Naive thymus-derived CD4-positive, alpha-beta T cell (primary cell): ENCODE data around the gene MGLL. TPM values are rescaled to one million over a fixed set of nuclear protein-coding genes. Genes with fewer than 3 reads are reported as not detected.

Source experiments
- ATAC-seq: fragments of 150-1000 bp; cut with Tn5 transposase; 2 replicates; pipeline ENCODE4 v1.10.0; 2021; ENCODE audit warnings: mild to moderate bottlenecking, moderate library complexity
- CTCF ChIA-PET: fragments of 350-600 bp; sonication (Branson Sonifier 250); formaldehyde crosslinking; loops from one replicate; lab custom pipeline; 2021; ENCODE audit warnings: antibody characterized with exemption; lab: Charles Lee
- POLR2A ChIA-PET: fragments of 350-600 bp; sonication (Branson Sonifier 250); formaldehyde crosslinking; loops from one replicate; lab custom pipeline; 2021; ENCODE audit warnings: antibody characterized with exemption, inconsistent platforms; lab: Charles Lee
- DNase-seq, 9 donors: peaks; one replicate each; pipeline versions ENCODE4 v3.0.0 to v3.0.0-alpha.2; 2020 to 2022; ENCODE audit warnings: mixed read lengths in 1 of 9
- H3K27ac ChIP-seq: one replicate; pipeline ENCODE4 v1.7.0; 2013; ENCODE audit warnings: mild to moderate bottlenecking, low read depth, low read length, moderate library complexity
- H3K27me3 ChIP-seq, 2 donors: one replicate each; pipeline ENCODE4 v1.7.0; 2013; ENCODE audit warnings: low read length in 2 of 2, mild to moderate bottlenecking in 2 of 2, moderate library complexity in 2 of 2; ENCODE audit not compliant: control insufficient read depth in 2 of 2, insufficient read depth in 2 of 2
- H3K36me3 ChIP-seq, 3 experiments: 1 replicate in 2 of 3; 2 replicates in 1 of 3; pipeline ENCODE4 v1.7.0; 2013; ENCODE audit warnings: low read length in 3 of 3, mild to moderate bottlenecking in 3 of 3, moderate library complexity in 1 of 3; ENCODE audit not compliant: insufficient read depth in 3 of 3, control insufficient read depth in 2 of 3
- H3K4me1 ChIP-seq, 2 donors: one replicate each; pipeline ENCODE4 v1.7.0; 2013; ENCODE audit warnings: low read length in 2 of 2, mild to moderate bottlenecking in 2 of 2, moderate library complexity in 1 of 2; ENCODE audit not compliant: control insufficient read depth in 2 of 2, insufficient read depth in 2 of 2
- H3K4me3 ChIP-seq: 2 replicates; pipeline ENCODE4 v1.7.0; 2013; ENCODE audit warnings: mild to moderate bottlenecking, low read length
- H3K9me3 ChIP-seq, 3 experiments: 1 replicate in 2 of 3; 2 replicates in 1 of 3; pipeline ENCODE4 v1.7.0; 2013; ENCODE audit warnings: low read length in 3 of 3; ENCODE audit not compliant: control insufficient read depth in 2 of 3
- H3K27ac Mint-ChIP-seq, 9 donors: one replicate each; pipeline ENCODE4 v1.8.0; 2020 to 2022; ENCODE audit warnings: mixed read lengths in 9 of 9, mild to moderate bottlenecking in 8 of 9, moderate library complexity in 5 of 9, inconsistent platforms in 2 of 9
- H3K27me3 Mint-ChIP-seq, 5 donors: one replicate each; pipeline ENCODE4 v1.8.0; 2021 to 2022; ENCODE audit warnings: mixed read lengths in 5 of 5, mild to moderate bottlenecking in 1 of 5
- H3K36me3 Mint-ChIP-seq, 5 donors: one replicate each; pipeline ENCODE4 v1.8.0; 2020 to 2022; ENCODE audit warnings: mixed read lengths in 5 of 5, mild to moderate bottlenecking in 3 of 5, inconsistent platforms in 1 of 5
- H3K4me1 Mint-ChIP-seq, 7 donors: one replicate each; pipeline ENCODE4 v1.8.0; 2020 to 2022; ENCODE audit warnings: mixed read lengths in 7 of 7, mild to moderate bottlenecking in 3 of 7, inconsistent platforms in 1 of 7
- H3K4me3 Mint-ChIP-seq, 10 donors: one replicate each; pipeline ENCODE4 v1.8.0; 2020 to 2022; ENCODE audit warnings: mild to moderate bottlenecking in 10 of 10, mixed read lengths in 10 of 10, moderate library complexity in 6 of 10, inconsistent platforms in 2 of 10
- H3K9me3 Mint-ChIP-seq, 11 donors: one replicate each; pipeline ENCODE4 v1.8.0; 2020 to 2022; ENCODE audit warnings: mixed read lengths in 11 of 11, mild to moderate bottlenecking in 4 of 11, inconsistent platforms in 1 of 11, moderate library complexity in 1 of 11
- intact Hi-C, 2 donors: fragments of 100-400 bp; cut with micrococcal nuclease; formaldehyde crosslinking; loops; one replicate each; pipeline ENCODE4 v1.15.1; 2023
- polyA plus RNA-seq, 2 donors: library from polyadenylated mRNA; unstranded; fragments of 300-500 nt; fragmentation: Illumina TruSeq; gene quantifications; one replicate each; pipeline ENCODE4 v1.2.3, GENCODE V29; 2021
- total RNA-seq, 6 experiments: library from RNA in 5 of 6; stranded (reverse) in 5 of 6; gene quantifications; 1 replicate in 5 of 6; 2 replicates in 1 of 6; pipeline ENCODE4 v1.2.3 and lab custom pipeline; 2021 to 2026

The MGLL gene
- total and polyA plus RNA-seq, 7 experiments from 2014 or later, result 1.0 to 6.0 (median 2.1) TPM; not detected in 2

GRCh38 chr3:127849368-127849767 lies 27.1 kb upstream of the MGLL start:
- CTCF ChIA-PET, result no interaction called here
- Histone ChIP-seq H3K4me1 (no peaks in the 10 kb centered on the region), H3K27ac (no peak overlapping the region), H3K36me3 (no peaks in the 10 kb centered on the region), H3K27me3 (no peaks in the 10 kb centered on the region), H3K9me3 (no peaks in the 10 kb centered on the region), H3K4me3 (no peak overlapping the region)
- ATAC-seq (no peak), DNase-seq (no peak)
- no peaks in the 10 kb centered on the region for H3K9me3 Mint-ChIP-seq
- H3K36me3 Mint-ChIP-seq, result no peaks in the 10 kb centered on the region
- H3K4me1 Mint-ChIP-seq, result peaks cover 0 to 5% (median 0%) of the 10 kb centered on the region in 7 donors
- intact Hi-C loops, result no loop called here
- H3K27me3 Mint-ChIP-seq, result peaks cover 5 to 20% (median 13%) of the 10 kb centered on the region in 5 donors
- POLR2A ChIA-PET, result no interaction called here
- no peak overlapping the region for H3K27ac Mint-ChIP-seq
- H3K4me3 Mint-ChIP-seq, result no peak overlapping the region

GRCh38 chr3:127848131-127849129 lies 26.1 kb upstream of the MGLL start:
- Mint-ChIP-seq H3K4me3 (no peak overlapping the region), H3K9me3 (no peaks in the 10 kb centered on the region), H3K27me3 (peaks cover 5 to 20% (median 13%) of the 10 kb centered on the region in 5 donors), H3K27ac (no peak overlapping the region), H3K4me1 (peaks cover 0 to 5% (median 0%) of the 10 kb centered on the region in 7 donors), H3K36me3 (no peaks in the 10 kb centered on the region)
- Histone ChIP-seq H3K4me3 (no peak overlapping the region), H3K9me3 (no peaks in the 10 kb centered on the region), H3K4me1 (no peaks in the 10 kb centered on the region), H3K27me3 (no peaks in the 10 kb centered on the region), H3K27ac (no peak overlapping the region), H3K36me3 (no peaks in the 10 kb centered on the region)
- ChIA-PET CTCF (no interaction called here), POLR2A (no interaction called here)
- intact Hi-C loops, result no loop called here
- no peak for DNase-seq
- no peak for ATAC-seq

GRCh38 chr3:127847236-127847720 lies 25.0 kb upstream of the MGLL start:
- H3K4me3 ChIP-seq, result no peak overlapping the region
- Mint-ChIP-seq H3K9me3 (no peaks in the 10 kb centered on the region), H3K27me3 (peaks cover 5 to 20% (median 13%) of the 10 kb centered on the region in 5 donors), H3K4me1 (peaks cover 0 to 5% (median 0%) of the 10 kb centered on the region in 7 donors), H3K27ac (no peak overlapping the region), H3K4me3 (no peak overlapping the region), H3K36me3 (no peaks in the 10 kb centered on the region)
- intact Hi-C loops, result no loop called here
- H3K4me1 ChIP-seq, result no peaks in the 10 kb centered on the region
- CTCF ChIA-PET, result no interaction called here
- POLR2A ChIA-PET, result no interaction called here
- DNase-seq (no peak), ATAC-seq (no peak)
- H3K9me3 ChIP-seq, result no peaks in the 10 kb centered on the region
- H3K27me3 ChIP-seq, result no peaks in the 10 kb centered on the region
- no peaks in the 10 kb centered on the region for H3K36me3 ChIP-seq
- no peak overlapping the region for H3K27ac ChIP-seq

GRCh38 chr3:127846576-127846975 lies 24.3 kb upstream of the MGLL start:
- POLR2A ChIA-PET, result no interaction called here
- Histone ChIP-seq H3K27ac (no peak overlapping the region), H3K36me3 (no peaks in the 10 kb centered on the region), H3K9me3 (no peaks in the 10 kb centered on the region), H3K27me3 (no peaks in the 10 kb centered on the region), H3K4me1 (no peaks in the 10 kb centered on the region), H3K4me3 (no peak overlapping the region)
- Mint-ChIP-seq H3K27ac (no peak overlapping the region), H3K4me1 (peaks cover 0 to 5% (median 0%) of the 10 kb centered on the region in 7 donors), H3K36me3 (no peaks in the 10 kb centered on the region), H3K4me3 (no peak overlapping the region), H3K27me3 (peaks cover 5 to 20% (median 13%) of the 10 kb centered on the region in 5 donors), H3K9me3 (no peaks in the 10 kb centered on the region)
- CTCF ChIA-PET, result no interaction called here
- intact Hi-C loops, result no loop called here
- ATAC-seq (no peak), DNase-seq (no peak)

GRCh38 chr3:127844326-127844942 lies 22.1 kb upstream of the MGLL start:
- no peaks in the 10 kb centered on the region for H3K36me3 Mint-ChIP-seq
- H3K4me1 ChIP-seq, result no peaks in the 10 kb centered on the region
- no peak for DNase-seq
- ATAC-seq, result no peak
- peaks cover 0 to 5% (median 0%) of the 10 kb centered on the region in 7 donors for H3K4me1 Mint-ChIP-seq
- peaks cover 5 to 25% (median 13%) of the 10 kb centered on the region in 5 donors for H3K27me3 Mint-ChIP-seq
- CTCF ChIA-PET, result no interaction called here
- no peaks in the 10 kb centered on the region for H3K36me3 ChIP-seq
- H3K9me3 ChIP-seq, result no peaks in the 10 kb centered on the region
- POLR2A ChIA-PET, result no interaction called here
- H3K27ac Mint-ChIP-seq, result no peak overlapping the region
- peaks cover 0 to 2% (median 0%) of the 10 kb centered on the region in 11 donors for H3K9me3 Mint-ChIP-seq
- H3K4me3 ChIP-seq, result no peak overlapping the region
- intact Hi-C loops, result no loop called here
- H3K4me3 Mint-ChIP-seq, result no peak overlapping the region
- no peak overlapping the region for H3K27ac ChIP-seq
- H3K27me3 ChIP-seq, result no peaks in the 10 kb centered on the region

GRCh38 chr3:127840671-127841070 lies 18.4 kb upstream of the MGLL start:
- POLR2A ChIA-PET, result no interaction called here
- CTCF ChIA-PET, result no interaction called here
- H3K4me1 Mint-ChIP-seq, result peaks cover 0 to 4% (median 0%) of the 10 kb centered on the region in 7 donors
- intact Hi-C loops, result no loop called here
- ATAC-seq (no peak), DNase-seq (no peak)
- no peaks in the 10 kb centered on the region for H3K36me3 Mint-ChIP-seq
- H3K36me3 ChIP-seq, result no peaks in the 10 kb centered on the region
- peaks cover 2 to 15% (median 10%) of the 10 kb centered on the region in 5 donors for H3K27me3 Mint-ChIP-seq
- H3K4me3 Mint-ChIP-seq, result no peak overlapping the region
- no peaks in the 10 kb centered on the region for H3K27me3 ChIP-seq
- H3K27ac ChIP-seq, result no peak overlapping the region
- H3K4me1 ChIP-seq, result no peaks in the 10 kb centered on the region
- H3K9me3 ChIP-seq, result no peaks in the 10 kb centered on the region
- peaks cover 0 to 4% (median 0%) of the 10 kb centered on the region in 11 donors for H3K9me3 Mint-ChIP-seq
- H3K4me3 ChIP-seq, result no peak overlapping the region
- no peak overlapping the region for H3K27ac Mint-ChIP-seq
